H9 (cell line): ENCODE data around the gene CGAS. TPM values are rescaled to one million over a fixed set of nuclear protein-coding genes. Genes with fewer than 3 reads are reported as not detected.
"Not testable (repeated sequence)": the region's sequence is repeated elsewhere in the genome, so short reads cannot be mapped to it uniquely, and the experiment has no call there.

Experiments used
- DNase-seq: peaks from one replicate; pipeline ENCODE4 v3.0.0-alpha.2; 2017
- H2AFZ ChIP-seq: one replicate; pipeline ENCODE4 v1.6.1; 2013; ENCODE audit warnings: mild to moderate bottlenecking, low read length, control low read depth, moderate library complexity
- H2AK5ac ChIP-seq: 2 replicates; pipeline ENCODE4 v1.6.1; 2013; ENCODE audit warnings: low read length, control low read depth, mixed read lengths; ENCODE audit not compliant: insufficient read length
- H2BK120ac ChIP-seq: one replicate; pipeline ENCODE4 v1.6.1; 2013; ENCODE audit warnings: low read depth, mild to moderate bottlenecking, low read length, control low read depth, inconsistent platforms; ENCODE audit not compliant: poor library complexity, severe bottlenecking
- H2BK12ac ChIP-seq: 2 replicates; pipeline ENCODE4 v1.6.1; 2013; ENCODE audit warnings: low read length, control low read depth, mixed read lengths, low read depth; ENCODE audit not compliant: insufficient read length
- H2BK15ac ChIP-seq: 2 replicates; pipeline ENCODE4 v1.6.1; 2013; ENCODE audit warnings: low read depth, low read length, control low read depth
- H2BK20ac ChIP-seq: one replicate; pipeline ENCODE4 v1.6.1; 2013; ENCODE audit warnings: low read depth, mild to moderate bottlenecking, low read length, control low read depth, inconsistent platforms; ENCODE audit not compliant: poor library complexity, severe bottlenecking
- H2BK5ac ChIP-seq: 2 replicates; pipeline ENCODE4 v1.6.1; 2013; ENCODE audit warnings: low read length, control low read depth, mixed read lengths; ENCODE audit not compliant: insufficient read length
- H3K14ac ChIP-seq: 2 replicates; pipeline ENCODE4 v1.6.1; 2013; ENCODE audit warnings: low read length, control low read depth; ENCODE audit not compliant: insufficient read depth
- H3K18ac ChIP-seq: 2 replicates; pipeline ENCODE4 v1.6.1; 2013; ENCODE audit warnings: low read depth, mild to moderate bottlenecking, mixed read lengths, low read length, control low read depth; ENCODE audit not compliant: insufficient read length
- H3K23ac ChIP-seq: 2 replicates; pipeline ENCODE4 v1.6.1; 2013; ENCODE audit warnings: low read length, control low read depth, mixed read lengths, low read depth; ENCODE audit not compliant: insufficient read length
- H3K23me2 ChIP-seq: 2 replicates; pipeline ENCODE4 v1.6.1; 2013; ENCODE audit warnings: low read depth, mild to moderate bottlenecking, mixed read lengths, low read length, control low read depth; ENCODE audit not compliant: insufficient read length, poor library complexity, severe bottlenecking
- H3K27ac ChIP-seq: 2 replicates; pipeline ENCODE4 v1.5.1; 2013; ENCODE audit warnings: low read length, control low read depth, mixed read lengths, low read depth; ENCODE audit not compliant: insufficient read length
- H3K27me3 ChIP-seq: 2 replicates; pipeline ENCODE4 v1.6.1; 2013; ENCODE audit warnings: low read length, control low read depth, inconsistent platforms; ENCODE audit not compliant: insufficient read depth
- H3K4ac ChIP-seq: 2 replicates; pipeline ENCODE4 v1.6.1; 2013; ENCODE audit warnings: low read depth, mild to moderate bottlenecking, control low read depth, inconsistent platforms, low read length, moderate library complexity
- H3K4me1 ChIP-seq: 2 replicates; pipeline ENCODE4 v1.6.1; 2013; ENCODE audit warnings: low read length, control low read depth, inconsistent platforms; ENCODE audit not compliant: insufficient read depth
- H3K4me2 ChIP-seq: 2 replicates; pipeline ENCODE4 v1.6.1; 2013; ENCODE audit warnings: low read length, control low read depth, mixed read lengths; ENCODE audit not compliant: insufficient read length, insufficient read depth
- H3K56ac ChIP-seq: 2 replicates; pipeline ENCODE4 v1.6.1; 2013; ENCODE audit warnings: low read depth, mild to moderate bottlenecking, mixed read lengths, low read length, control low read depth; ENCODE audit not compliant: insufficient read length
- H3K79me1 ChIP-seq: 2 replicates; pipeline ENCODE4 v1.6.1; 2013; ENCODE audit warnings: low read depth, mild to moderate bottlenecking, moderate library complexity, low read length, control low read depth, inconsistent platforms; ENCODE audit not compliant: insufficient read depth, poor library complexity, severe bottlenecking
- H3K79me2 ChIP-seq: 2 replicates; pipeline ENCODE4 v1.6.1; 2013; ENCODE audit warnings: low read length, control low read depth, inconsistent platforms; ENCODE audit not compliant: insufficient read depth
- H3K9ac ChIP-seq: 2 replicates; pipeline ENCODE4 v1.6.1; 2013; ENCODE audit warnings: low read length, control low read depth, mixed read lengths; ENCODE audit not compliant: insufficient read length; ENCODE audit errors: extremely low read depth
- H3K9me3 ChIP-seq: one replicate; pipeline ENCODE4 v1.6.1; 2013; ENCODE audit warnings: low read depth, low read length, inconsistent platforms; ENCODE audit not compliant: control insufficient read depth
- H3T11ph ChIP-seq: one replicate; pipeline ENCODE4 v1.6.1; 2013; ENCODE audit warnings: mild to moderate bottlenecking, low read length, control low read depth, inconsistent platforms
- H4K20me1 ChIP-seq: one replicate; pipeline ENCODE4 v1.6.1; 2013; ENCODE audit not compliant: control insufficient read depth, insufficient read length, insufficient read depth
- H4K5ac ChIP-seq: 2 replicates; pipeline ENCODE4 v1.6.1; 2013; ENCODE audit warnings: low read depth, mild to moderate bottlenecking, mixed read lengths, low read length, control low read depth; ENCODE audit not compliant: insufficient read length
- H4K8ac ChIP-seq: replicated peaks from 2 replicates; pipeline ENCODE4 v1.6.1; 2013; ENCODE audit warnings: low read length, control low read depth, mixed read lengths, low read depth; ENCODE audit not compliant: insufficient read length
- H4K91ac ChIP-seq: 2 replicates; pipeline ENCODE4 v1.6.1; 2013; ENCODE audit warnings: low read depth, mild to moderate bottlenecking, moderate library complexity, mixed read lengths, low read length, control low read depth; ENCODE audit not compliant: insufficient read length
- H3K27ac Mint-ChIP-seq, 3 experiments: 2 replicates in 2 of 3; 3 replicates in 1 of 3; pipeline ENCODE4 v1.8.0; 2020 to 2021; ENCODE audit warnings: mixed read lengths in 3 of 3, mild to moderate bottlenecking in 1 of 3, moderate library complexity in 1 of 3
- H3K27me3 Mint-ChIP-seq: 2 replicates; pipeline ENCODE4 v1.8.0; 2021; ENCODE audit warnings: low read depth, mild to moderate bottlenecking, moderate library complexity, mixed read lengths
- H3K36me3 Mint-ChIP-seq, 3 experiments: 2 replicates in 2 of 3; 3 replicates in 1 of 3; pipeline ENCODE4 v1.8.0; 2020 to 2021; ENCODE audit warnings: low read depth in 3 of 3, mixed read lengths in 3 of 3; ENCODE audit not compliant: insufficient read depth in 1 of 3
- H3K4me1 Mint-ChIP-seq, 2 experiments: 2 replicates each; pipeline ENCODE4 v1.8.0; 2020; ENCODE audit warnings: mixed read lengths in 2 of 2
- H3K4me3 Mint-ChIP-seq, 2 experiments: 2 replicates in 1 of 2; 3 replicates in 1 of 2; pipeline ENCODE4 v1.8.0; 2020 to 2021; ENCODE audit warnings: mild to moderate bottlenecking in 2 of 2, mixed read lengths in 2 of 2, moderate library complexity in 1 of 2
- H3K9me3 Mint-ChIP-seq, 2 experiments: 2 replicates in 1 of 2; 3 replicates in 1 of 2; pipeline ENCODE4 v1.8.0; 2020; ENCODE audit warnings: mild to moderate bottlenecking in 2 of 2, mixed read lengths in 2 of 2, moderate library complexity in 1 of 2
- CTCF ChIP-seq: fragments of 200-600 bp; sonication (generic); conservative IDR thresholded peaks from 3 replicates; pipeline ENCODE4 v1.8.0; 2021; ENCODE audit warnings: antibody characterized with exemption, mild to moderate bottlenecking
- WGBS: extraction: QIAGEN DNeasy Blood & Tissue Kit; methylation state at CpG from one replicate; pipeline ENCODE4 v1.1.7; 2013; ENCODE audit warnings: missing lambda C conversion rate, low lambda C conversion rate, mixed read lengths; ENCODE audit not compliant: insufficient read length; ENCODE audit errors: extremely low coverage; 5-methylcytosine and 5-hydroxymethylcytosine counted together
- total RNA-seq: library from RNA; stranded (reverse); gene quantifications from 2 replicates; pipeline ENCODE4 v1.2.1, GENCODE V29; 2021

Gene CGAS
- total RNA-seq, 1 experiment from 2014 or later: 1.7 TPM

- Histone ChIP-seq H2AK5ac (no peak overlapping the region), H3K27ac (no peak overlapping the region), H2AFZ (no peak overlapping the region), H4K20me1 (no peaks in the 10 kb centered on the region), H2BK120ac (no peak overlapping the region), H3K9ac (no peak overlapping the region), H3K14ac (no peak overlapping the region), H2BK20ac (no peak overlapping the region), H3K27me3 (no peaks in the 10 kb centered on the region), H3K4ac (no peak overlapping the region), H3T11ph (no peak overlapping the region), H2BK12ac (no peak overlapping the region), H3K23me2 (peaks cover 6% of the 10 kb centered on the region), H3K18ac (no peak overlapping the region), H4K5ac (no peak overlapping the region), H3K4me1 (no peaks in the 10 kb centered on the region), H3K9me3 (no peaks in the 10 kb centered on the region), H3K56ac (no peak overlapping the region), H4K8ac (no peak overlapping the region), H2BK5ac (no peak overlapping the region), H3K79me2 (no peaks in the 10 kb centered on the region), H2BK15ac (no peak overlapping the region), H3K4me2 (no peak overlapping the region), H3K79me1 (no peaks in the 10 kb centered on the region), H3K23ac (no peak overlapping the region), H4K91ac (no peak overlapping the region)
- H3K27me3 Mint-ChIP-seq: peaks cover 1% of the 10 kb centered on the region; the same call in 1 of the 2 replicates
- no peaks in the 10 kb centered on the region for H3K9me3 Mint-ChIP-seq
- TF ChIP-seq CTCF: no peak
- H3K4me1 Mint-ChIP-seq: peaks cover 4 to 17% of the 10 kb centered on the region in 2 experiments; a peak in 3 of 4 replicates
- H3K27ac Mint-ChIP-seq: no peak overlapping the region
- H3K36me3 Mint-ChIP-seq: peaks cover 4 to 11% (median 9%) of the 10 kb centered on the region in 3 experiments; a peak in 5 of 7 replicates
- WGBS: no CpG with 5 or more reads among the region's 5 CpGs
- DNase-seq: no peak
- no peak overlapping the region for H3K4me3 Mint-ChIP-seq
Measured at GRCh38 chr6:73460056-73460455, 8.0 kb upstream of the CGAS start.

GRCh38 chr6:73459474-73459873 lies 7.4 kb upstream of the CGAS start:
- H3K9me3 ChIP-seq, H3K27me3 Mint-ChIP-seq, H3K4me2 ChIP-seq, H4K5ac ChIP-seq, H2BK15ac ChIP-seq, H3K27ac ChIP-seq, H4K91ac ChIP-seq, H2AFZ ChIP-seq, H3K4me3 Mint-ChIP-seq, H3T11ph ChIP-seq, H2BK5ac ChIP-seq, H3K18ac ChIP-seq, H4K20me1 ChIP-seq, H3K23ac ChIP-seq, H3K4me1 ChIP-seq, H3K23me2 ChIP-seq, H2AK5ac ChIP-seq, H3K14ac ChIP-seq, H2BK20ac ChIP-seq, H3K79me1 ChIP-seq, H3K27ac Mint-ChIP-seq, DNase-seq, H3K9ac ChIP-seq, H3K27me3 ChIP-seq, H3K79me2 ChIP-seq, H4K8ac ChIP-seq, H3K4ac ChIP-seq, H3K9me3 Mint-ChIP-seq, H2BK12ac ChIP-seq, H3K56ac ChIP-seq, H2BK120ac ChIP-seq: not testable (repeated sequence)
- Mint-ChIP-seq H3K4me1 (peaks cover 4 to 17% of the 10 kb centered on the region in 2 experiments; a peak in 3 of 4 replicates), H3K36me3 (peaks cover 4 to 11% (median 9%) of the 10 kb centered on the region in 3 experiments; a peak in 5 of 7 replicates)
- WGBS: no CpG with 5 or more reads among the region's 7 CpGs
